Stomach (tissue), 4 donors: Measurements from ENCODE around the gene LRIT3.

Experiments used
- CTCF ChIP-seq, 7 experiments: fragments of 450-650 bp in 4 of 7; fragments of 200-600 bp in 3 of 7; sonication (generic) in 3 of 7; IDR thresholded peaks; one replicate each; pipeline ENCODE4 v1.5.1; 2016 to 2019; ENCODE audit warnings: antibody characterized with exemption in 7 of 7, control low read depth in 2 of 7, mild to moderate bottlenecking in 1 of 7
- POLR2A ChIP-seq, 4 donors: fragments of 450-650 bp; IDR thresholded peaks; one replicate each; pipeline ENCODE4 v1.6.1; 2016; ENCODE audit warnings: antibody characterized with exemption in 4 of 4, control low read depth in 2 of 4, mild to moderate bottlenecking in 1 of 4, moderate library complexity in 1 of 4
- POLR2AphosphoS5 ChIP-seq, 3 donors: sonication (generic); formaldehyde crosslinking; IDR thresholded peaks; one replicate each; pipeline ENCODE4 v1.6.1; 2016; ENCODE audit warnings: antibody characterized with exemption in 3 of 3

GRCh38 chr4:109848501-109848900, 594 bp downstream of the LRIT3 start:
- TF ChIP-seq CTCF (IDR thresholded peaks at IDR 0.05), result no peak
- no peak for TF ChIP-seq POLR2AphosphoS5 (IDR thresholded peaks at IDR 0.05)
- TF ChIP-seq POLR2A (IDR thresholded peaks at IDR 0.05), result no peak
